K562 (cell line): ENCODE results near the gene ZNF772. TPM values are rescaled to one million over a fixed set of nuclear protein-coding genes. Genes with fewer than 3 reads are reported as not detected.

ENCODE experiments used
- BACH1 ChIP-seq: fragments of 200-800 bp; sonication (Bioruptor generic); IDR thresholded peaks from 2 replicates; pipeline ENCODE4 v1.6.1; 2016; ENCODE audit warnings: missing genetic modification characterization, missing compliant biosample characterization
- CAMTA2 ChIP-seq: fragments of 250-450 bp; sonication (Bioruptor Pico); conservative IDR thresholded peaks from 2 replicates; pipeline ENCODE4 v1.5.1; 2022
- GABPA ChIP-seq: fragments of 200-800 bp; sonication (Bioruptor generic); conservative IDR thresholded peaks from 2 replicates; pipeline ENCODE4 v1.6.1; 2016; ENCODE audit warnings: low read depth, missing genetic modification characterization, missing compliant biosample characterization
- HSF4 ChIP-seq: fragments of 250-450 bp; sonication (Bioruptor Pico); IDR thresholded peaks from 2 replicates; pipeline ENCODE4 v2.1.2; 2022; ENCODE audit warnings: mild to moderate bottlenecking, moderate library complexity, borderline replicate concordance
- MXI1 ChIP-seq: IDR thresholded peaks from 2 replicates; pipeline ENCODE4 v1.6.1; 2011; ENCODE audit warnings: low read depth, mild to moderate bottlenecking, improper control_type of control experiment, low read length
- NR1H2 ChIP-seq: sonication (generic); formaldehyde crosslinking; IDR thresholded peaks from 2 replicates; pipeline ENCODE4 v1.4.0; 2020; ENCODE audit warnings: mild to moderate bottlenecking, missing genetic modification reagents
- NR2F6 ChIP-seq: fragments of 450-650 bp; formaldehyde crosslinking; IDR thresholded peaks from 2 replicates; pipeline ENCODE4 v1.4.0; 2020; ENCODE audit warnings: mild to moderate bottlenecking
- PPARD ChIP-seq: fragments of 250-450 bp; sonication (Bioruptor Pico); IDR thresholded peaks from 2 replicates; pipeline ENCODE4 v1.8.0; 2022; ENCODE audit warnings: inconsistent platforms, mild to moderate bottlenecking, moderate library complexity
- RB1 ChIP-seq: fragments of 450-650 bp; IDR thresholded peaks from 2 replicates; pipeline ENCODE4 v1.6.1; 2017; ENCODE audit warnings: low read depth, mild to moderate bottlenecking
- RNF2 ChIP-seq: sonication (generic); IDR thresholded peaks from 2 replicates; pipeline ENCODE4 v1.6.1; 2016
- SIRT6 ChIP-seq: IDR thresholded peaks from one replicate; pipeline ENCODE4 v1.6.1; 2012; ENCODE audit warnings: low read depth, mild to moderate bottlenecking, control low read depth, inconsistent platforms, low read length, moderate library complexity
- SMARCA5 ChIP-seq: fragments of 450-650 bp; IDR thresholded peaks from 2 replicates; pipeline ENCODE4 v1.6.1; 2016
- SMARCC2 ChIP-seq: fragments of 450-650 bp; IDR thresholded peaks from 2 replicates; pipeline ENCODE4 v1.6.1; 2017; ENCODE audit warnings: antibody characterized with exemption, moderate library complexity, mild to moderate bottlenecking, low read depth
- SRSF1 ChIP-seq: fragments of 200-400 bp; formaldehyde crosslinking; IDR thresholded peaks from 2 replicates; pipeline ENCODE4 v1.6.1; 2017; ENCODE audit warnings: mild to moderate bottlenecking, low read depth, low read length, moderate library complexity
- SRSF9 ChIP-seq: fragments of 200-400 bp; formaldehyde crosslinking; IDR thresholded peaks from 2 replicates; pipeline ENCODE4 v1.6.1; 2017; ENCODE audit warnings: low read depth, low read length, borderline replicate concordance
- TAF7 ChIP-seq: fragments of 450-650 bp; IDR thresholded peaks from 2 replicates; pipeline ENCODE4 v1.6.1; 2016; ENCODE audit warnings: missing genetic modification characterization, missing compliant biosample characterization
- TFAP4 ChIP-seq: sonication (generic); formaldehyde crosslinking; IDR thresholded peaks from 2 replicates; pipeline ENCODE4 v1.8.0; 2022; ENCODE audit warnings: missing genetic modification reagents, mild to moderate bottlenecking, moderate library complexity, borderline replicate concordance
- TOE1 ChIP-seq, 2 experiments: fragments of 450-650 bp in 1 of 2; sonication (generic) in 1 of 2; formaldehyde crosslinking in 1 of 2; IDR thresholded peaks; 2 replicates each; pipeline versions ENCODE4 v1.7.1 to v1.8.0; 2016 to 2022; ENCODE audit warnings: borderline replicate concordance in 2 of 2, mild to moderate bottlenecking in 2 of 2, antibody characterized with exemption in 1 of 2, inconsistent platforms in 1 of 2, low read depth in 1 of 2, missing genetic modification reagents in 1 of 2, moderate library complexity in 1 of 2
- ZBTB17 ChIP-seq: fragments of 450-650 bp; formaldehyde crosslinking; IDR thresholded peaks from 2 replicates; pipeline ENCODE4 v1.4.0; 2020; ENCODE audit warnings: mild to moderate bottlenecking
- ZNF12 ChIP-seq: sonication (generic); formaldehyde crosslinking; IDR thresholded peaks from 2 replicates; pipeline ENCODE4 v1.4.0; 2020; ENCODE audit warnings: mild to moderate bottlenecking, missing genetic modification reagents
- ZNF274 ChIP-seq: IDR thresholded peaks from 2 replicates; pipeline ENCODE4 v1.6.1; 2011; ENCODE audit warnings: low read depth, mild to moderate bottlenecking, low read length, moderate library complexity, borderline replicate concordance
- ZNF655 ChIP-seq: fragments of 250-450 bp; sonication (Bioruptor Pico); IDR thresholded peaks from 2 replicates; pipeline ENCODE4 v1.5.0; 2021
- ZNF696 ChIP-seq: fragments of 250-450 bp; sonication (Bioruptor Pico); conservative IDR thresholded peaks from 2 replicates; pipeline ENCODE4 v1.4.0; 2020; ENCODE audit warnings: mild to moderate bottlenecking, moderate library complexity
- polyA plus RNA-seq, 8 experiments: library from polyadenylated mRNA; depleted of rRNA in 4 of 8; stranded (reverse) in 5 of 8; unstranded in 3 of 8; fragments of >200 nt; fragmentation: Nextera tagmentation in 2 of 8; fragmentation: Illumina TruSeq in 1 of 8; extraction: Ambion mirVana in 2 of 8; extraction: Trizol in 1 of 8; gene quantifications; 2 replicates each; pipeline versions ENCODE4 v1.2.1 to v1.2.3, GENCODE V29; 2011 to 2014; ENCODE audit warnings: inconsistent platforms in 1 of 8, missing spikeins in 1 of 8
- total RNA-seq, 7 experiments: library from RNA; depleted of rRNA in 6 of 7; stranded (reverse); fragments of >200 nt in 6 of 7; fragmentation: Illumina TruSeq in 2 of 7; extraction: Trizol in 2 of 7; gene quantifications; 2 replicates each; pipeline versions ENCODE4 v1.2.1 to v1.2.3, GENCODE V29; 2011 to 2021; ENCODE audit warnings: low replicate concordance in 1 of 7
- TF ChIP-seq, protein P1 (sequence below): IDR thresholded peaks from 2 replicates; pipeline ENCODE4 v1.6.1; 2012; ENCODE audit warnings: low read depth, low read length, improper control_type of control experiment, borderline replicate concordance
- TF ChIP-seq, protein P2 (sequence below): fragments of 250-450 bp; sonication (Bioruptor Pico); IDR thresholded peaks from 2 replicates; pipeline ENCODE4 v1.5.0; 2021

The ZNF772 gene
- total and polyA plus RNA-seq, 9 of the 15 experiments (the other 6 are each of a cell fraction or from before 2014, with no cell fraction given) = 0.13 to 1.9 (median 1.1) TPM

DNA sequence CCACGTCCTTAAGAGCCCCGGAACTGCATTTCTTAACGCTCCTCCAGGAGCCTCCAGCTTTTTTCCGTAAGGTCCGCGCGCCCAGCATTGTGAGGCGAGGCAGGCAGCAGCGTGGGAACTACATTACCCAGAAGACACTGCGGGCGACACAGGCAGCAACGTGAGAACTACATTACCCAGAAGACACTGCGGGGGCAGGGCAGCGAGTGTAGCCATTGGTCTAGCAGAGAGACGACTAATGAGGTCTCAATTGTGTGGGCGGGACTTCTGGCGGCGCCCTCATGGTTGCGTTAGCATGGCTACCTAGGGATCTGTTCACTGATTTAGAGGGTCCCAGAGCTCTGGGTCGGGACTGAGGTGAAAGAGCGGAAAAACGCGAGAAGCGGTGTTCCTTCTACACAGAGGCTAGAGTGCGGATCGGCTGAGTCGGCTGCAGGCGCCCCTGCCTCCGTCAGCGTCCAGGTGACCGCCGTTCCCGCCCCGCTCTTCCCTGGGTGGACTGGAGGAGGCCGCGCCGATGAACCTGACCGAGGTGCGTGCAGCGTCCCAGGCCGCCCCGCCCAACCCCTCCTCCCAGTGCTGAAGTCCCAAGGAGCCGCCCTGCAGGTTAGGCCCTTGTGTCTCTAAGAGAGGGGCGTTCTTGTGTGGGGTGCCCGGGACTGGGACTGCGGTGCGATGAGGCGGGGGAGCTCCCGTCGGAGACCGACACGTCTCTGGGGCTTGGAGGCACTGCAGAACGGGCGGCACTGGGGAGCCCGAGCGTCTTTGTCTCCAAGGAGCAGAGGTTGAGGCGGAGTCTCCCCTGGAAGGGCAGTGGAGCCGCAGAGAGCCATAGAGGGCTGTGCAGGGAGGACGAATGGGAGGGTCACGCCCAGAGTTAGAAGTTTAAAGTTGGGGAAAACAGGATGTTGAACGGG lies 42.0 kb downstream of the ZNF772 start, which contains the start of gene ZNF749 (continued):
- TF ChIP-seq, protein P1, sequence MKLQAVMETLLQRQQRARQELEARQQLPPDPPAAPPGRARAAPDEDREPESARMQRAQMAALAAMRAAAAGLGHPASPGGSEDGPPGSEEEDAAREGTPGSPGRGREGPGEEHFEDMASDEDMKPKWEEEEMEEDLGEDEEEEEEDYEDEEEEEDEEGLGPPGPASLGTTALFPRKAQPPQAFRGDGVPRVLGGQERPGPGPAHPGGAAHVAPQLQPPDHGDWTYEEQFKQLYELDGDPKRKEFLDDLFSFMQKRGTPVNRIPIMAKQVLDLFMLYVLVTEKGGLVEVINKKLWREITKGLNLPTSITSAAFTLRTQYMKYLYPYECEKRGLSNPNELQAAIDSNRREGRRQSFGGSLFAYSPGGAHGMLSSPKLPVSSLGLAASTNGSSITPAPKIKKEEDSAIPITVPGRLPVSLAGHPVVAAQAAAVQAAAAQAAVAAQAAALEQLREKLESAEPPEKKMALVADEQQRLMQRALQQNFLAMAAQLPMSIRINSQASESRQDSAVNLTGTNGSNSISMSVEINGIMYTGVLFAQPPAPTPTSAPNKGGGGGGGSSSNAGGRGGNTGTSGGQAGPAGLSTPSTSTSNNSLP = no peak
- TF ChIP-seq ZNF274 (no peak), RB1 (peak; percentile 59; the same call in 1 of the 2 replicates), PPARD (CRISPR knock-in tag) (no peak), ZBTB17 (CRISPR knock-in tag) (no peak), SIRT6 (no peak), RNF2 (peak; percentile 68), MXI1 (peak; percentile 53; the same call in 1 of the 2 replicates), SMARCA5 (no peak), TFAP4 (CRISPR knock-in tag) (peak; percentile 58; the same call in 1 of the 2 replicates), TAF7 (no peak), ZNF655 (CRISPR knock-in tag) (no peak), NR1H2 (CRISPR knock-in tag) (no peak), ZNF12 (CRISPR knock-in tag) (no peak), GABPA (tag) (peak; percentile 81), SRSF1 (no peak), NR2F6 (CRISPR knock-in tag) (no peak), ZNF696 (CRISPR knock-in tag) (no peak), SRSF9 (no peak), SMARCC2 (no peak), CAMTA2 (CRISPR knock-in tag) (no peak), TOE1 (IDR thresholded peaks at IDR 0.05; ENCODE audit: borderline replicate concordance) (no peak), TOE1 (CRISPR knock-in tag; IDR thresholded peaks at IDR 0.05; ENCODE audit: borderline replicate concordance, low read depth) (no peak), BACH1 (tag) (no peak; the same call in 1 of the 2 replicates), HSF4 (CRISPR knock-in tag) (no peak)
- TF ChIP-seq, protein P2, sequence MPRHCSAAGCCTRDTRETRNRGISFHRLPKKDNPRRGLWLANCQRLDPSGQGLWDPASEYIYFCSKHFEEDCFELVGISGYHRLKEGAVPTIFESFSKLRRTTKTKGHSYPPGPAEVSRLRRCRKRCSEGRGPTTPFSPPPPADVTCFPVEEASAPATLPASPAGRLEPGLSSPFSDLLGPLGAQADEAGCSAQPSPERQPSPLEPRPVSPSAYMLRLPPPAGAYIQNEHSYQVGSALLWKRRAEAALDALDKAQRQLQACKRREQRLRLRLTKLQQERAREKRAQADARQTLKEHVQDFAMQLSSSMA (CRISPR knock-in tag) = no peak
